Stimulated activated CD4-positive, alpha-beta T cell treated with anti-CD3 and anti-CD28 coated beads, TNF-alpha, amount 100 ng/mL, for 48 hours (primary cell): ENCODE data around the gene RBM47.

Experiments used
- DNase-seq, 3 donors: peaks; one replicate each; pipeline ENCODE4 v3.0.0-alpha.2; 2020; ENCODE audit warnings: low read depth in 3 of 3

Gene RBM47

GRCh38 chr4:40626183-40626990, 3.3 kb downstream of the RBM47 start:
- DNase-seq = no peak

- no peak for DNase-seq
Observed at GRCh38 chr4:40623707-40624106, 6.0 kb downstream of the RBM47 start.

DNA sequence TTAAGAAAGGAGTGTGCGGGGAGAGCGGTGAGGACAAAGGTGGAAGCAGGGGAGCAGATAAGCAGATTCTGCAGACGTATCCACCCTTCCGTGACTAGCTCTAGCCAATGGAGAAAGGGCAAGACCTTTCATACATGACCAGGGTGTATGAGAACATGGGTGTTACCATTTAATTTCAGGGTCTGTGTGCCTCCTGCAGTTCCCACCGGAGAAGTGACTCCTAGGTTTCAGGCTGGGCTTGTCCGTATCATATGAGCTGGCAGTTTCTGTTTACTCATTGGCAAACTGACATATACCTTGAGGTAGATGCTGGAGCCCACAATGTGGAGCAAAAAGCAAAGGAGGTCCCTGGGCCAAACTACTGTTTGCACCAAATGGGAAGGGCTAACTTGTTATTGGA, 6.8 kb downstream of the RBM47 start:
- DNase-seq = no peak

- DNase-seq = no peak
Observed at GRCh38 chr4:40621592-40622512, 7.8 kb downstream of the RBM47 start.

DNA sequence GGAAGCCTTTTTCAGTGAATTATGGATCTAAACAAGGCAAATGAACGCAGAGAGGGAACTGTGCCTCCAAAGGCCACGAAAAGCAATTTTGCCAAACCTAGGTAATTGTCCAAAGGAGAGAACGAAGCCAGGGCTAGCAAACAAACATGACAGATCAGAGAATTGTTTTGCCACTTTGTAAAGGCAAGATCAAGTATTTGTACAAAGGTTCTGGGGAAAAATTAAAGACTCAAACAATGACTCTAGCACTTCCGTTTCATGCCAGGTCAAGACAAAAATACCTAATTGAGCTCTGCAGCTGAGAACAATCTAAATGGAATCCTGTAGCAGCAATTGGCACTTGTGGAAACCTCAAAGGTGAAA, 8.5 kb downstream of the RBM47 start:
- DNase-seq = no peak

DNA sequence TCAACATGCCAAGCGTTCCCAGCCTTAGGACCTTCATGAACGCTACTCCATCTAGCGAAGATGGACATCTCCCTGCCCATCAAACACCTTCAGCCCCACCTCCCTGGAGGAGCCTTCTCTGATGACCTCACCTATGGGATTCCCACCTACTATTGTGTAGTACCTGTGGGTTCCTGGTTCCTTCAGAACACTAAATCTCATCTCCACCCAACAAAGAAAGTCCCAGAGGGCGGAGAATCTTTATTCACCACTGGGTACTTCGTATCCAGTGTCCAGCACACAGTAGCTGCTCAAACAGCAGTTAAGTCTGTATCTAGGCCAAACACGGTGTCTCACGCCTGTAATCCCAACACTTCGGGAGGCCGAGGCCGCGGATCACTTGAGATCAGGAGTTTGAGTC, 10.1 kb downstream of the RBM47 start:
- DNase-seq = no peak

- DNase-seq = no peak
Observed at GRCh38 chr4:40617872-40618271, 11.8 kb downstream of the RBM47 start.

DNA sequence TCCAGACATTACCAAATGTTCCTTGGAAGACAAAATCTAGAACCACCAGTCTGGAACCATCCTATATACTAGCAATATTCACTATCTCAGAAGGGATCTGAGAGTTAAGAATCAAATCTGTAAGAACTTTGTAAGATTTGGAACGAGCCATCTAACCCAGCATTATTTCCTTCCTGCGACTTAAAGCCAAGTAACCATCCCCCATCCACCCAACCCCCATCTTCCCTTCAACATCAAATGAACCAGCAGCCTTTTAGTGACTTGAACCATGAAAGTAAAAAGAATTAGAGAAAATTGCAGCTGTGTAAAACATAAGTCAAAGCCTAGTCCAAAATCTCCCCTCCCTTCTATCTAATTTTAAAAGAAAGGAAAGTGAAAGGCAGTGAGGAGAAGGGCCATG, 15.6 kb downstream of the RBM47 start:
- DNase-seq = no peak

- DNase-seq = no peak
Observed at GRCh38 chr4:40613456-40613855, 16.2 kb downstream of the RBM47 start.

GRCh38 chr4:40612831-40613230, 16.8 kb downstream of the RBM47 start:
- no peak for DNase-seq

DNA sequence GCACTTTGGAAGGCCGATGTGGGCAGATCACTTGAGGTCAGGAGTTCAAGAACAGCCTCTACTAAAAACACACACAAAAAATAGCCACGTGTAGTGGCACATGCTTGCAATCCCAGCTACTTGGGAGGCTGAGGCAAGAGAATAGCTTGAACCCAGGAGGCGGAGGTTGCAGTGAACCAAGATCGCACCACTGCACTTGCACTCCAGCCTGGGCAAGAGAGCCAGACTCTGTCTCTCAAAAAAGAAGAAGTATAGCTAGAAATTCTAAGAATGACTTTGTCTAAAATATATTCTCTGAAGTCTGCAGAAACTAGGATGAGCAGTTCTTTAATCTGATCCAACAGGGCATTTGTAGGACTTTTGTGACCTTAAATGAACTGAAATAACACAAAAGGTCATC, 17.4 kb downstream of the RBM47 start:
- DNase-seq = no peak

GRCh38 chr4:40608628-40609027, 21.0 kb downstream of the RBM47 start:
- DNase-seq = no peak

DNA sequence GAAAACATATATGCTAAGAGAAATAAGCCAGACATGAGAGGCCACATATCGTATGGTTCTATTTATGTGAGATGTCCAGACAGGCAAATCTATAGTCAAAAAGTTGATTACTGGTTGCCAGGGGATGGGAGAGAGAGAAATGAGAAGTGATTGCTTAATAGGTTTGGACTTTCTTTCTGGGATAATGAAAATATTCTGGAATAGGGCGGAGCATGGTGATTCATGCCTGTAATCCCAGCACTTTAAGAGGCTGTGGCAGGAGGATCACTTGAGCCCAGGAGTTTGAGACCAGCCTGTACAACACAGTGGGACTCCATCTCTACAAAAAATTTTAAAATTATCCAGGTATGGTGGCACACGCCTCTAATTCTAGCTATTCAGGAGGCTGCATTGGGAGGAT, 22.4 kb downstream of the RBM47 start:
- no peak for DNase-seq

DNA sequence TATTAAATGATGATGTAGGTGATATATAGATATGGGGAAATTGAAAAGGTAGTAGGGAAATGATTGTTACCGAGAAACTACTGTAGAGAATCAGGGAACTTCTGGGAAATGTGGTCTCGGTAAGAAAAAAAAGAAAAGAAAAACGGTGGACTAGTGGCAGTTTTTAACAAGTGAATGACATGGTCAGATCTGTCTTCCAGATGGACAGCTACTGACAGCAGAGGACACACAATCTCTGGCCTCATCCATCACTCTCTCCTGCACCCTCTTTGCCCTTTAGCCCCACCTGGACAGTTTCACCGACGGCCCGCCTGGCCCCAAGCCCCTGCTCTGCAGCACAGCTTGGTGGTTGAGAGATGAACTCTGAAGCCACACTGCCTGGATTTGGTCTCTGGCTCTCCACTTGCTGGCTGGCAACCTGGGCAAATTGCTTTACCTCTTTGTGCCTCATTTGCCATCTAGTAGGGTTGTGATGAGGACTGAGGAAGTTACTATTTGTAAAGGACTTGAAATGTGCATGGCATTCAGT, 23.4 kb downstream of the RBM47 start:
- no peak for DNase-seq

GRCh38 chr4:40603281-40603680, 26.4 kb downstream of the RBM47 start:
- no peak for DNase-seq

GRCh38 chr4:40601641-40602040, 28.0 kb downstream of the RBM47 start:
- no peak for DNase-seq

GRCh38 chr4:40600850-40601249, 28.8 kb downstream of the RBM47 start:
- no peak for DNase-seq

DNA sequence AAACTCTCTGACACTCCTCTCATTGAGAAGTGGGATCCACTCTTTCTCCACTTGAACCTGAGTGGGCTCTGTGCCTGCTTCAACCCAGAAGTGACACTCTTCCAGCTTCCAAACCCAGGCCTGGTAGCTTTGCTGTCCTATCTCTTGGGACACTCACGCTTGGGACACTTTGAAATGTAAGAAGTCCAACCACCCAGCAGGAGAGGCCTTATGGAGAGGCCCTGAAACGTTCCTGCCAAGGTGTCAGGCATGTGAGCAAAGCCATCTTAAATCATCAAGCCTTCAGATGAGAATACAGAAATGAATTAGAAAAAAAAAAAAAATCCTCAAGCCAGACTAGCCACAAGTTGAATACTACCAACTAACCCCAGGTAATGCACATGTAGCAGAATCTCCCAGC, 30.2 kb downstream of the RBM47 start:
- DNase-seq = no peak

DNA sequence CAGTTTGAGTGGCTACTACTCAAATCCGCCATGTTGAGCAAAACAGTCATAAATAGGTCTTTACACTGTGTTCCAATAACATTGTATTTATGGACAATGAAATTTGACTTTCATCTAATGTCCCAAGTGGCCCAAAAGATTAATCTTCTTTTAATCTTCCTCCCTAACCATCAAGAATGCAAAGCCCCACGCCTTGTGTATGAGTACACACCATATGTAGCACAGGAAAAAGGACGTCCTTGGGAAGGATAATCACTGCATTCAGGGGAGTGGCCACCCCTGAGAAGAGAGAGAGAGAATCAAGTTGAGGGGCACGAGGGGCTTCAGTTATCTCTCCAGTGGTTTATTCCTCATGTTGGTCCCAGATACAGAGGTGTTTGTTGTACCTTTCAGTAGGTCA, 33.1 kb downstream of the RBM47 start:
- no peak for DNase-seq

GRCh38 chr4:40595981-40596380, 33.7 kb downstream of the RBM47 start:
- DNase-seq = no peak

- DNase-seq = no peak
Observed at GRCh38 chr4:40594261-40595178, 35.1 kb downstream of the RBM47 start.

DNA sequence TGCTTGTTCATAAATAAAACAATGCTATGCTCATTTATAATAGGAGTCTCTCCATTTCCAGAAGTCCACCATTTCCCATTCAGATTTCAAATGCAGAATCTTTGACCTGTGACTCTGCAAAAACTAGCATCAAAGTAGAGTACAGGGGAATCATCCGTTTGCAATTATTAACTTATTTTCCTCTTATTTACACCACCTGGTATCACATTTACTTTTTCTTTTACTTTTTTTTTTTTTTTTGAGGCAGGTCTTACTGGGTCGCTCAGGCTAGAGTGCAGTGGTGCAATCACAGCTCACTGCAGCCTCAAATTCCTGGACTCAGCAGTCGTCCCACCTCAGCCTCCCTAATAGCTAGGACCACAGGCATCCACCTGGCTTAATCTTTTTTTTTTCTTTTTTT, 37.6 kb downstream of the RBM47 start:
- DNase-seq = no peak
